NCI-H1092 treated with DMSO at 0.1 percent for 48 hours (cell line): Measurements from ENCODE around the gene CACNA1B.

Experiments used
- DNase-seq: peaks from one replicate; lab custom pipeline; 2025; lab: John Stamatoyannopoulos, UW

The CACNA1B gene

GRCh38 chr9:138040446-138041430 lies 163.2 kb downstream of the CACNA1B start:
- no peak for DNase-seq

GRCh38 chr9:138042146-138042545 lies 164.6 kb downstream of the CACNA1B start:
- no peak for DNase-seq

GRCh38 chr9:138042640-138043039 lies 165.1 kb downstream of the CACNA1B start:
- DNase-seq: no peak

GRCh38 chr9:138043061-138043410 lies 165.5 kb downstream of the CACNA1B start:
- no peak for DNase-seq

GRCh38 chr9:138043411-138044345 lies 166.1 kb downstream of the CACNA1B start:
- DNase-seq: no peak

GRCh38 chr9:138044485-138045383 lies 167.2 kb downstream of the CACNA1B start:
- no peak for DNase-seq

- DNase-seq: no peak
These were observed 168.2 kb downstream of the CACNA1B start for GRCh38 chr9:138045541-138046490.

- no peak for DNase-seq
These were observed 169.2 kb downstream of the CACNA1B start for GRCh38 chr9:138046641-138047301.

- no peak for DNase-seq
These were observed 170.0 kb downstream of the CACNA1B start for GRCh38 chr9:138047469-138048040.

- DNase-seq: no peak
These were observed 170.6 kb downstream of the CACNA1B start for GRCh38 chr9:138048184-138048583.

- DNase-seq: no peak
These were observed 171.7 kb downstream of the CACNA1B start for GRCh38 chr9:138049085-138049778.

GRCh38 chr9:138049779-138050471 lies 172.3 kb downstream of the CACNA1B start:
- DNase-seq: no peak

GRCh38 chr9:138050472-138051330 lies 173.1 kb downstream of the CACNA1B start:
- no peak for DNase-seq

- no peak for DNase-seq
These were observed 174.2 kb downstream of the CACNA1B start for GRCh38 chr9:138051586-138052321.

- no peak for DNase-seq
These were observed 174.7 kb downstream of the CACNA1B start for GRCh38 chr9:138052322-138052615.

- DNase-seq: no peak
These were observed 175.2 kb downstream of the CACNA1B start for GRCh38 chr9:138052635-138053320.
